DMS114 treated with DMSO at 0.1 percent for 48 hours (cell line): ENCODE measurements around the gene NOL4L.
A peak's percentile ranks its signal among the peaks of the same experiment; 100 is the strongest.

ENCODE experiments used
- DNase-seq: peaks from one replicate; lab custom pipeline; 2025; ENCODE audit not compliant: unreplicated experiment; lab: John Stamatoyannopoulos, UW

NOL4L gene

GRCh38 chr20:32543570-32544259, 41.4 kb downstream of the NOL4L start:
- DNase-seq, result no peak

- DNase-seq, result no peak
Observed at GRCh38 chr20:32542259-32542615, 42.9 kb downstream of the NOL4L start.

- DNase-seq, result no peak
Observed at GRCh38 chr20:32541323-32542258, 43.5 kb downstream of the NOL4L start.

- no peak for DNase-seq
Observed at GRCh38 chr20:32539817-32540675, 45.1 kb downstream of the NOL4L start.

GRCh38 chr20:32539026-32539816, 45.9 kb downstream of the NOL4L start:
- no peak for DNase-seq

GRCh38 chr20:32538526-32538939, 46.6 kb downstream of the NOL4L start:
- no peak for DNase-seq

GRCh38 chr20:32537657-32538525, 47.2 kb downstream of the NOL4L start:
- DNase-seq, result no peak

GRCh38 chr20:32536851-32537656, 48.1 kb downstream of the NOL4L start:
- DNase-seq, result no peak

GRCh38 chr20:32535953-32536823, 48.9 kb downstream of the NOL4L start:
- DNase-seq, result peak; percentile 9

GRCh38 chr20:32535316-32535952, 49.7 kb downstream of the NOL4L start:
- no peak for DNase-seq

GRCh38 chr20:32534661-32535240, 50.4 kb downstream of the NOL4L start:
- no peak for DNase-seq

GRCh38 chr20:32533732-32534131, 51.4 kb downstream of the NOL4L start:
- DNase-seq, result no peak

GRCh38 chr20:32532246-32532645, 52.9 kb downstream of the NOL4L start:
- no peak for DNase-seq

GRCh38 chr20:32528905-32529670, 56.0 kb downstream of the NOL4L start:
- no peak for DNase-seq

- no peak for DNase-seq
Observed at GRCh38 chr20:32528171-32528891, 56.8 kb downstream of the NOL4L start.
